ENCODE measurements around the gene MAP3K5.

DNA sequence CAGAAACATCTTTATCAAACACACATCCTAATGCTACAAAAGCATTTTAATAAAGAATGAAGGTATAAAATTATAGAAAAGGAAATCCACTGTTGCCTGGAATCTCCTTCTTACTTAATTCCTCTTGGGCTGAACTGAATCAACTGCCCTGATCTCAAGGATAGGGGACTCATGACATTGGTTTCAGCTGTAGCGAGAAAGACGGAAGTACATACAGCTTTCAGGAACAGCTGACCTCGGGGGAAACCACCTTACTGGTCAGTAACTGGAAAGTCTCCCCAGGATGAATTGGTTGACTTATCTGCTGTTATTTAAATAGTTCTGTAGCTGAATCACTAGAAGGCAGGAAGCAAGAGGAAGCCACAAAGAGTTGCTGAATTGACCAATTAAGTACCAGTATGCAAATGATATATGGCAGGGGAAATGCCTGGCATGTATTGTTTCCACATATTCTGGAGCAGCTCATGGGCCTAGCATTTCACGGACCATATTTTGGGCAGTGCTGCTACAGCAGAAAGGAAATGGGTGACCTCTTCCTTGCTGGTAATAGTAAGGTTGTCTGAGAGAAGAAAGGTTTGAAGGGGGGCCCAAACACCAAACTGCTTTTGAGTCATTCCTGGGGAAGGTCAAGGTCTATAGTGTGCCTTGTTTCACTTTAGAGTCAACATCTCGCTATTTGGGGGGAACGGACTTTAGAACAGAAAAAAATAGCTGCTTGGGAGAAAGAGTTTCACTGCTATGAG lies 198.4 kb downstream of the MAP3K5 start:
- TF ChIP-seq POLR2A (IDR thresholded peaks at IDR 0.05) (no peak), CTCF (IDR thresholded peaks at IDR 0.05) (no peak)
